Measurements from ENCODE around the gene ANO4. TPM values are rescaled to one million over a fixed set of nuclear protein-coding genes. Genes with fewer than 3 reads are reported as not detected.
"Not testable (repeated sequence)": the region's sequence is repeated elsewhere in the genome, so short reads cannot be mapped to it uniquely, and the experiment has no call there.

Gene ANO4
- total RNA-seq, 2 experiments from 2014 or later = not detected

DNA sequence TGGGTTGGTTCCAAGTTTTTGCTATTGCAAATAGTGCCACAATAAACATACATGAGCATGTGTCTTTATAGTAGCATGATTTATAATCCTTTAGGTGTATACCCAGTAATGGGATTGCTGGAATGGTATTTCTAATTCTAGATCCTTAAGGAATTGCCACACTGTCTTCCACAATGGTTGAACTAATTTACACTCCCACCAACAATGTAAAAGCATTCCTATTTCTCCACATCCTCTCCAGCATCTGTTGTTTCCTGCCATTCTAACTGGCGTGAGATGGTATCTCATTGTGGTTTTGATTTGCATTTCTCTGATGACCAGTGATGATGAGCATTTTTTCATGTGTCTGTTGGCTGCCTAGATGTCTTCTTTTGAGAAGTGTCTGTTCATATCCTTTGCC lies 139.0 kb downstream of the ANO4 start:
- not testable (repeated sequence) for H3K27ac Mint-ChIP-seq, H3K9me3 Mint-ChIP-seq, H3K4me3 Mint-ChIP-seq, DNase-seq, H3K4me1 Mint-ChIP-seq, H3K27me3 Mint-ChIP-seq, H3K36me3 Mint-ChIP-seq

- Mint-ChIP-seq H3K9me3 (peaks cover 6% of the 10 kb centered on the region), H3K27me3 (no peaks in the 10 kb centered on the region), H3K27ac (no peak overlapping the region), H3K4me1 (no peaks in the 10 kb centered on the region), H3K36me3 (no peaks in the 10 kb centered on the region), H3K4me3 (no peak overlapping the region)
- DNase-seq = no peak
Measured at GRCh38 chr12:100935929-100936328, 141.4 kb downstream of the ANO4 start.

- no peak overlapping the region for H3K27ac Mint-ChIP-seq
- H3K4me3 Mint-ChIP-seq = no peak overlapping the region
- no peak for DNase-seq
- peaks cover 6% of the 10 kb centered on the region for H3K9me3 Mint-ChIP-seq
- no peaks in the 10 kb centered on the region for H3K36me3 Mint-ChIP-seq
- no peaks in the 10 kb centered on the region for H3K4me1 Mint-ChIP-seq
- no peaks in the 10 kb centered on the region for H3K27me3 Mint-ChIP-seq
Measured at GRCh38 chr12:100936661-100937060, 142.1 kb downstream of the ANO4 start.

DNA sequence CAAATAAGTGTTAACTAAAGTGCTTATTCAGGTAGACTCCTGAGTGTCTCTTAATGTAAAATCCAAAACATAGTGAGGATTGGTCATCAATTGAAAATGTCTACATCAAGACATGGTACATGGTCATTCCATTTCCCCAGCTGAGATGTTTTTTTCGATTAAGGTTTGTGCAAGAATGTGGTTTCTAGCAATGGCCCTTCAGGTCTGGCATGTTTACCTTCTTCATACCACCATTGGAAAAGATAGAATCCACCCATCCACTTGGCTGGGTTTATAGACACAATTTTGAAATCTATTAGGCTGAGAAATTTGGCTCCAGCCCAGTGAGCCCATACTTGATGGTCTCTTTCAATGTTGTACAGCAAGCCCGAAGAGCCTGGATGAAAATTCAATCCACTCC lies 145.9 kb downstream of the ANO4 start:
- H3K4me1 Mint-ChIP-seq = no peaks in the 10 kb centered on the region
- H3K4me3 Mint-ChIP-seq = no peak overlapping the region
- no peaks in the 10 kb centered on the region for H3K36me3 Mint-ChIP-seq
- no peaks in the 10 kb centered on the region for H3K27me3 Mint-ChIP-seq
- no peak overlapping the region for H3K27ac Mint-ChIP-seq
- DNase-seq = no peak
- H3K9me3 Mint-ChIP-seq = peaks cover 2% of the 10 kb centered on the region

DNA sequence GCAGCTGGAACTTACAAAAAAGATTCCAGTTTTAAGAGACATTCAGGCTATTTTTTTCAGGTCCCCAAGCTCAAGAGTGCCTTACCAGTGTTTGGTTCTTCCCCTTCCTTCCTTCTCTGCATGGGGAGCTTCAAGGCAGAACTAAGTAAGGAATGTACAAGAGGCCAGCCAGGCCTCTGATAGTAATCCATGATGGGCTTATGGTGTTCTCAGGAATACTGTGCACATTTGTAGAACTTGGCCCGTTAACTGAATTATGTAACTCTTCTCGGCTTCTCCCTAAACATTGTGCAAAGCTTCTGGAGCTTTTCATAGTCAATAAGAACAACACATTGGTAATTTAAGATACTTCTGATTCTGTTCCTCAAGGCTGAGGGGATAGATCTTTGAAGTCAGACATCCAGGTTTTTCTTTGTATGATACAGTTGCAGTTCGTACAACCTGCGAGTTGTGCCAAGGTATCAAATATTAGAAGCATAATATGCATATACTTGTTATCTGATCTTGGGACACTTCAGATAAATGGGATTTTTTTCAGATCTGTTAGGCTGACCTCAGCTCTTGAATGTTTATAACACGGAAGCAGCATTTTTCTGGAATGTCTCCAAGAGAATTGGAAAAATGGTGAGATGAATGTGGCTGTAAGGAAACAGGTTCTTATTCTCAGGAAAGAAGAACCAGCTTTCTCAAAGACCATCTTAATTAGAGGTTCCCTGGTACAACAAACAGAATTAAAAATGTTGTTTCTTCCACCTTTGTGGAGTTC lies 148.6 kb downstream of the ANO4 start:
- H3K9me3 Mint-ChIP-seq = peaks cover 2% of the 10 kb centered on the region
- no peak overlapping the region for H3K4me3 Mint-ChIP-seq
- no peaks in the 10 kb centered on the region for H3K36me3 Mint-ChIP-seq
- no peaks in the 10 kb centered on the region for H3K4me1 Mint-ChIP-seq
- DNase-seq = no peak
- no peaks in the 10 kb centered on the region for H3K27me3 Mint-ChIP-seq
- no peak overlapping the region for H3K27ac Mint-ChIP-seq

DNA sequence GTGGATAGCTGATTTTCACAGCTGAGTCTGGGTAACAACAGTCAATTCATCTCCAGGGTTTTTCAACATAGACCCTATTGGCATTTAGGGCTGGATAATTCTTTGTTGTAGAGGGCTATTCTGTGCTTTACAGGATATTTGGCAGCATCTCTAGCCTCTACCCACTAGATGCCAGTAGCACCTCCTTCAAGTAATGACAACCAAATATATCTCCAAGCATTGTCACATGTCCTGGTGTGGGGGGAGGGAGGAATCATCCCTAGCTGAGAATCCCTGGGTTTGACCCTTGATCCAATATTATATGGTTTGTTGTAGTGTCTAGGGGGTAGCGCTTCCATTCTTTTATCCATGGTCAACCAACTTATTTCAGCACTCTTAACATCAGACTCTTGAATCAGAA lies 157.2 kb downstream of the ANO4 start:
- H3K27me3 Mint-ChIP-seq = peaks cover 4% of the 10 kb centered on the region
- no peak for DNase-seq
- no peaks in the 10 kb centered on the region for H3K36me3 Mint-ChIP-seq
- no peaks in the 10 kb centered on the region for H3K4me1 Mint-ChIP-seq
- no peaks in the 10 kb centered on the region for H3K9me3 Mint-ChIP-seq
- H3K4me3 Mint-ChIP-seq = no peak overlapping the region
- H3K27ac Mint-ChIP-seq = no peak overlapping the region

DNA sequence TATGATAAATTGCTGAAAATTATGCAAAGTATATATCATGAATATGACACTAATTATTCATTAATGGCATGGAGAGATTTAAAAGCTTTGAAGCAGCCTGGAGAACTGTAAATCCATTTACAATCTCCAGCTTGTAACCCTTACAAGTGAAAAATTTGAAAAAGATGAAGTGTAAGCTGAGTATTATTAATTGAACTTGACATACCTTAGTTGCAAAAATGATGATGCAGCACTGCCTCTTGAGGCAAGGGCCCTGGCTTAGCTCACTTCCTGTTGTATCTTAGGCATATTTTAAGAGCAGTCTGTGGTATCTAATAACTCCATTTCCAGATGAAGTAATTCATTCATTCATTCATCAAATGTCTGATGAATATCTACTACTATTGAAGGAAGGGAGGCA lies 158.6 kb downstream of the ANO4 start:
- H3K27me3 Mint-ChIP-seq = peaks cover 4% of the 10 kb centered on the region
- H3K9me3 Mint-ChIP-seq = peaks cover 1% of the 10 kb centered on the region
- no peaks in the 10 kb centered on the region for H3K4me1 Mint-ChIP-seq
- no peak overlapping the region for H3K4me3 Mint-ChIP-seq
- H3K27ac Mint-ChIP-seq = no peak overlapping the region
- no peak for DNase-seq
- no peaks in the 10 kb centered on the region for H3K36me3 Mint-ChIP-seq

DNA sequence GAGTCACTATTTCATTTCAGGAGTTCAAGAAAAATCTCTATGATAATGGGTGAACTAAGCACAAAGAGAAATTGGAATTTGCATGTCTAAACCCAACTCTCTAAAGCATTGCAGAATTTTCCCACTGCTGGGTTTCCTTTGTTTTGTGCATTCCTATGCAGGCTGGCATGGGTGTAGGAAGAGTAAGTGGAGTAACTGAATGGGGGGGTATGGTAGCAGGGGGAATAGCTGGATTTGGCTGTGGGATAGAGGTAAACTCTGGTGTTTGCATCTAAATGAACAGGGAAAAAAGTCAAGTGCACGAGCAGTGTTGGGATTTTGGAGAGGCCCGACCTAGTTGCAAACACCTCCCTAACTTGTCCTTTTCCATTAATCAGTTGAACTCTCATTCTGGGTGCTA lies 159.1 kb downstream of the ANO4 start:
- DNase-seq = no peak
- no peaks in the 10 kb centered on the region for H3K4me1 Mint-ChIP-seq
- H3K36me3 Mint-ChIP-seq = no peaks in the 10 kb centered on the region
- H3K9me3 Mint-ChIP-seq = peaks cover 1% of the 10 kb centered on the region
- no peak overlapping the region for H3K27ac Mint-ChIP-seq
- H3K4me3 Mint-ChIP-seq = no peak overlapping the region
- peaks cover 4% of the 10 kb centered on the region for H3K27me3 Mint-ChIP-seq

GRCh38 chr12:100954118-100954517 lies 159.5 kb downstream of the ANO4 start:
- Mint-ChIP-seq H3K4me3 (no peak overlapping the region), H3K36me3 (no peaks in the 10 kb centered on the region), H3K27me3 (peaks cover 4% of the 10 kb centered on the region), H3K4me1 (no peaks in the 10 kb centered on the region), H3K27ac (no peak overlapping the region), H3K9me3 (peaks cover 1% of the 10 kb centered on the region)
- no peak for DNase-seq

GRCh38 chr12:100955139-100955538 lies 160.6 kb downstream of the ANO4 start:
- Mint-ChIP-seq H3K36me3 (no peaks in the 10 kb centered on the region), H3K4me1 (no peaks in the 10 kb centered on the region), H3K9me3 (peaks cover 1% of the 10 kb centered on the region), H3K27me3 (peaks cover 4% of the 10 kb centered on the region), H3K4me3 (no peak overlapping the region), H3K27ac (no peak overlapping the region)
- DNase-seq = no peak

DNA sequence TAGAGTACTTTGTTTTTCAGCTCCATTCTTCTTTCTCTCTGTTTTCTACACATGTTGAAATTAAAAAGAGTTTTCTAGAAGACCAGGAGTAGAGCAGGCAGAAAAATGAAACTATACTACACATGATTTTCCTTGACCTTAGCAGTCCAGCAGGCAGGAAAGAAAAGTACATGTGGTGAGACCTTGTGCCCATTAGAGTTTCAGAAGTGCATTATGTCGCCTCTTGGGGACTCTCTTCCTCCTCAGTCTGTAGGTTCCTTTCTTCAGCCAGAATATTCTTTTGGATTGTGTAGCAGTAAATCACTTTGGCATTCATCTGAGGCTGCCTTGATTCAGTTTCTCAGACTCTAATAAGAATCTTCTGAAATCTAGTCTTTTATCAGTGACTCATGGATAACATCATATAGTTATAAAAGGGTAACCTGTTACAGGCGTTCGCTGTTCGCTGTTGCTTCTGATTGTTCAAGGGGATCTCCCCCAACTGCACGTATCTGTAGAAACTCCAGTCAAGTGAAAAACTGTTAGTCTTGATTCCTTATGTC lies 161.8 kb downstream of the ANO4 start:
- DNase-seq = no peak
- peaks cover 1% of the 10 kb centered on the region for H3K9me3 Mint-ChIP-seq

GRCh38 chr12:100959481-100959880 lies 164.9 kb downstream of the ANO4 start:
- no peak for DNase-seq
- no peak overlapping the region for H3K4me3 Mint-ChIP-seq
- peaks cover 1% of the 10 kb centered on the region for H3K9me3 Mint-ChIP-seq
- no peak overlapping the region for H3K27ac Mint-ChIP-seq
- no peaks in the 10 kb centered on the region for H3K27me3 Mint-ChIP-seq
- H3K4me1 Mint-ChIP-seq = no peaks in the 10 kb centered on the region
- H3K36me3 Mint-ChIP-seq = no peaks in the 10 kb centered on the region

More for the DNA sequence above, 161.8 kb downstream of the ANO4 start:
- H3K27ac Mint-ChIP-seq = no peak overlapping the region
- H3K27me3 Mint-ChIP-seq = peaks cover 4% of the 10 kb centered on the region
- H3K4me1 Mint-ChIP-seq = no peaks in the 10 kb centered on the region
- H3K36me3 Mint-ChIP-seq = no peaks in the 10 kb centered on the region
- no peak overlapping the region for H3K4me3 Mint-ChIP-seq

GRCh38 chr12:100962086-100962712 lies 167.6 kb downstream of the ANO4 start:
- H3K27ac Mint-ChIP-seq = no peak overlapping the region
- H3K36me3 Mint-ChIP-seq = no peaks in the 10 kb centered on the region
- H3K27me3 Mint-ChIP-seq = no peaks in the 10 kb centered on the region
- H3K4me3 Mint-ChIP-seq = no peak overlapping the region
- no peaks in the 10 kb centered on the region for H3K4me1 Mint-ChIP-seq
- DNase-seq = no peak
- peaks cover 1% of the 10 kb centered on the region for H3K9me3 Mint-ChIP-seq

- H3K4me1 Mint-ChIP-seq = no peaks in the 10 kb centered on the region
- no peak for DNase-seq
- no peak overlapping the region for H3K4me3 Mint-ChIP-seq
- H3K27me3 Mint-ChIP-seq = no peaks in the 10 kb centered on the region
- no peak overlapping the region for H3K27ac Mint-ChIP-seq
- no peaks in the 10 kb centered on the region for H3K36me3 Mint-ChIP-seq
- H3K9me3 Mint-ChIP-seq = no peaks in the 10 kb centered on the region
Measured at GRCh38 chr12:100963381-100963780, 168.8 kb downstream of the ANO4 start.

DNA sequence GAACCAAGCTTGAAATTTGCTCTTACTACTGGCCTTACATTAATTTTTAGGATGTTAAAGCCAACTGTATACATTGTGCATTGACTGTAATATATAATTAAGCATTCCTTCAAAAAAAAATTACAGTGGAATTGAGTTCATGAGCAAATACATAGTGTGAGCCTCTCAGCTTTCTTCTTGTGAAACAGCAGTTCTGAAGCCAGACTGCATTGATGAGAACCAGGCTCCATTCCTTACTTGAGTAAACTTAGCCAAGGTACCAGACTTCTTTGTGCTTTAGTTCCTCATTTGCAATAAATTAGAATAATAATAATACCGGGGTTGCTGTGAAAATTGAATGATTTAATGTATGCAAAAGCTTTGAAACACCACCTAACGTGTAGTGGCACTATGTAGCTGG lies 169.5 kb downstream of the ANO4 start:
- H3K9me3 Mint-ChIP-seq = no peaks in the 10 kb centered on the region
- no peak overlapping the region for H3K4me3 Mint-ChIP-seq
- no peak overlapping the region for H3K27ac Mint-ChIP-seq
- no peaks in the 10 kb centered on the region for H3K27me3 Mint-ChIP-seq
- no peaks in the 10 kb centered on the region for H3K36me3 Mint-ChIP-seq
- H3K4me1 Mint-ChIP-seq = no peaks in the 10 kb centered on the region
- DNase-seq = no peak

DNA sequence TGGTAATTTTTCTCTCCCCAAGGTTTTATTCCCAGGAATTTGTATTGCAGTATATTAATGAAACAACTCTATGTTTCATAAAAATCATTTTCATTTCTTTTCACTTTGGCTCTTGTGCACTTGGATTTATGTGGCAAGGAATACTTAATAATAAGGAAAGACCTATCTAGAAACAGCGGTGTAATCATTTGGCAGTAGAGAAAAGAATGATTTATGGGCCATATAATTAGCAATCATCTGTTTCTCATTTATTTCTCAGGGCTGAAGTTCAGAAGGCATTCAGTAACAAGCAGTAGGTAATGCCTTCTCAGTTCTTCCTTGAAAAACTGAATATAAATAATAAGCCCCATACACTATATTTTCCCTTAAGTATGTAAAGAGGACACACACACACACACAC lies 172.6 kb downstream of the ANO4 start:
- Mint-ChIP-seq H3K4me1 (no peaks in the 10 kb centered on the region), H3K27ac (no peak overlapping the region), H3K9me3 (no peaks in the 10 kb centered on the region), H3K4me3 (no peak overlapping the region), H3K27me3 (no peaks in the 10 kb centered on the region), H3K36me3 (no peaks in the 10 kb centered on the region)
- DNase-seq = no peak
